ENCODE measurements around the gene SLC18B1. TPM values are rescaled to one million over a fixed set of nuclear protein-coding genes. Genes with fewer than 3 reads are reported as not detected.

Gene SLC18B1
- total RNA-seq, 2 experiments from 2014 or later = 8.5 to 9.0 TPM

- H3K4me1 ChIP-seq (ENCODE audit: insufficient read depth, low read length) = peaks cover 21% of the 10 kb centered on the region
- Mint-ChIP-seq H3K27ac (peak overlapping the region; percentile 34), H3K4me3 (peak overlapping the region; percentile 64), H3K36me3 (ENCODE audit: low read depth) (peaks cover 39% of the 10 kb centered on the region), H3K9me3 (no peaks in the 10 kb centered on the region), H3K27me3 (no peaks in the 10 kb centered on the region), H3K4me1 (ENCODE audit: low read depth) (peaks cover 36% of the 10 kb centered on the region)
- ChIA-PET POLR2A (interaction anchor here (1.7 to 5.8 kb wide), 3 partner anchors 11 to 298 kb away, joined by 12 to 168 read pairs (median 39); partner anchors contain the start of genes SLC18B1 and STX7), CTCF (interaction anchor here (5.8 kb wide), 1 partner anchor 13 kb away, joined by 43 read pairs; the partner anchor contains the start of gene SLC18B1)
- DNase-seq (no peak), ATAC-seq (ENCODE audit: poor library complexity) (no peak)
- no peaks in the 10 kb centered on the region for H3K9me3 ChIP-seq (ENCODE audit: control insufficient read depth in 1 of 2, insufficient read depth in 1 of 2, low read length in 2 of 2)
- H3K36me3 ChIP-seq (ENCODE audit: insufficient read depth, low read length) = peaks cover 8% of the 10 kb centered on the region
- H3K27me3 ChIP-seq (ENCODE audit: control insufficient read depth in 1 of 2, insufficient read depth in 2 of 2, low read length in 2 of 2) = no peaks in the 10 kb centered on the region
- no peak overlapping the region for H3K4me3 ChIP-seq (ENCODE audit: low read length)
- no peak for TF ChIP-seq CTCF (IDR thresholded peaks at IDR 0.05)
- no peak overlapping the region for H3K27ac ChIP-seq (ENCODE audit: low read depth in 1 of 2, low read length in 2 of 2)
- intact Hi-C loops (cut with DNase I, micrococcal nuclease) = loop anchor here (5.0 to 10.0 kb wide), 3 partner anchors 49 to 1144 kb away; partner anchors contain the start of genes STX7 (in 1 of the 2) and TBPL1 (in 1 of the 2)
Observed at GRCh38 chr6:132811276-132811675, 12.8 kb upstream of the SLC18B1 start.

- no peaks in the 10 kb centered on the region for H3K27me3 Mint-ChIP-seq
- POLR2A ChIA-PET = no interaction called here
Observed at GRCh38 chr6:132805548-132805947, 7.1 kb upstream of the SLC18B1 start.

GRCh38 chr6:132804251-132804650 is 5.8 kb upstream of the SLC18B1 start:
- CTCF ChIA-PET = no interaction called here

More at GRCh38 chr6:132805548-132805947, 7.1 kb upstream of the SLC18B1 start:
- Mint-ChIP-seq H3K9me3 (no peaks in the 10 kb centered on the region), H3K4me1 (ENCODE audit: low read depth) (peaks cover 12% of the 10 kb centered on the region), H3K27ac (no peak overlapping the region), H3K4me3 (no peak overlapping the region), H3K36me3 (ENCODE audit: low read depth) (no peaks in the 10 kb centered on the region)
- no peaks in the 10 kb centered on the region for H3K36me3 ChIP-seq (ENCODE audit: insufficient read depth, low read length)
- H3K4me3 ChIP-seq (ENCODE audit: low read length) = no peak overlapping the region
- TF ChIP-seq CTCF (IDR thresholded peaks at IDR 0.05) = no peak
- DNase-seq (no peak), ATAC-seq (ENCODE audit: poor library complexity) (no peak)
- no peaks in the 10 kb centered on the region for H3K27me3 ChIP-seq (ENCODE audit: control insufficient read depth in 1 of 2, insufficient read depth in 2 of 2, low read length in 2 of 2)
- intact Hi-C loops (cut with DNase I, micrococcal nuclease) = no loop called here
- H3K9me3 ChIP-seq (ENCODE audit: control insufficient read depth in 1 of 2, insufficient read depth in 1 of 2, low read length in 2 of 2) = no peaks in the 10 kb centered on the region
- no peak overlapping the region for H3K27ac ChIP-seq (ENCODE audit: low read depth in 1 of 2, low read length in 2 of 2)
- CTCF ChIA-PET = no interaction called here
- no peaks in the 10 kb centered on the region for H3K4me1 ChIP-seq (ENCODE audit: insufficient read depth, low read length)

More at GRCh38 chr6:132804251-132804650, 5.8 kb upstream of the SLC18B1 start:
- Mint-ChIP-seq H3K9me3 (no peaks in the 10 kb centered on the region), H3K27ac (no peak overlapping the region), H3K4me1 (ENCODE audit: low read depth) (peaks cover 14% of the 10 kb centered on the region), H3K27me3 (no peaks in the 10 kb centered on the region), H3K4me3 (no peak overlapping the region), H3K36me3 (ENCODE audit: low read depth) (no peaks in the 10 kb centered on the region)
- DNase-seq (no peak), ATAC-seq (ENCODE audit: poor library complexity) (no peak)
- intact Hi-C loops (cut with DNase I, micrococcal nuclease) = no loop called here
- no peaks in the 10 kb centered on the region for H3K4me1 ChIP-seq (ENCODE audit: insufficient read depth, low read length)
- H3K36me3 ChIP-seq (ENCODE audit: insufficient read depth, low read length) = no peaks in the 10 kb centered on the region
- H3K4me3 ChIP-seq (ENCODE audit: low read length) = no peak overlapping the region
- TF ChIP-seq CTCF (IDR thresholded peaks at IDR 0.05) = no peak
- no peak overlapping the region for H3K27ac ChIP-seq (ENCODE audit: low read depth in 1 of 2, low read length in 2 of 2)
- no peaks in the 10 kb centered on the region for H3K9me3 ChIP-seq (ENCODE audit: control insufficient read depth in 1 of 2, insufficient read depth in 1 of 2, low read length in 2 of 2)
- H3K27me3 ChIP-seq (ENCODE audit: control insufficient read depth in 1 of 2, insufficient read depth in 2 of 2, low read length in 2 of 2) = no peaks in the 10 kb centered on the region
- POLR2A ChIA-PET = no interaction called here
